ENCODE data around the gene RET. TPM values are rescaled to one million over a fixed set of nuclear protein-coding genes. Genes with fewer than 3 reads are reported as not detected.
A peak's percentile ranks its signal among the peaks of the same experiment; 100 is the strongest.

Gene RET
- total and polyA plus RNA-seq, 7 donors: 1.8 to 6.5 (median 3.9) TPM; not detected in 2

DNA sequence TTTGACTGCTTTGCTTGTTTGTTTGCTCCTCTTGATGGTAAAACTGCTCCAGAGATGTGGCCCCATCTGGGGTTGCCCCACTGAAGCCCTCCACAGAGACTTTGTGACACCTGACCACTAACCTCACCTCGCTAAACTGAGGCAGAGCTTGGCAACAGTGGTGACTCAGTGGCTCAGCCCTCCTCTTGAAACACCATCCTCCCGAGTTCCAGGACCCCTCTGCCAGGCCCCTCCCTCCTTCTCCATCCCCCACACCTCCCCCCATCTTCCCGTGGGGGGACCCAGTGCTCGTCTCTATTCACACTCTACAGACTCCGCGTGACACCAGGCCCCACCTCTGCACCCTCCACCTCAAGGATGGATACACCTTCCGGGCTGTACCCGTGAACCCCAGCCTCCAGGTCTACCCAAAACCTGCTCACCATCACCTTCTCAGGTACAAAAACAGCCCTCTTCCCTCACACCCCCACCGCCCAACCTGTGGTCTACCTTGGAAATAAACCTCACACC is 19.0 kb upstream of the RET start:
- Histone ChIP-seq H3K36me3 (no peaks in the 10 kb centered on the region), H3K27ac (no peak overlapping the region), H3K4me1 (no peaks in the 10 kb centered on the region), H3K9me3 (no peaks in the 10 kb centered on the region), H3K27me3 (no peaks in the 10 kb centered on the region), H3K4me3 (no peak overlapping the region)
- intact Hi-C loops (cut with DNase I): no loop called here
- peak; percentile 54 for DNase-seq
- WGBS, 2 donors: 80 to 83% methylated on average over 9 of the region's 9 CpGs
- no peak for TF ChIP-seq POLR2AphosphoS5 (IDR thresholded peaks at IDR 0.05)
- no peak for TF ChIP-seq EP300 (IDR thresholded peaks at IDR 0.05)
- TF ChIP-seq POLR2A (IDR thresholded peaks at IDR 0.05): no peak
- TF ChIP-seq, protein P1, sequence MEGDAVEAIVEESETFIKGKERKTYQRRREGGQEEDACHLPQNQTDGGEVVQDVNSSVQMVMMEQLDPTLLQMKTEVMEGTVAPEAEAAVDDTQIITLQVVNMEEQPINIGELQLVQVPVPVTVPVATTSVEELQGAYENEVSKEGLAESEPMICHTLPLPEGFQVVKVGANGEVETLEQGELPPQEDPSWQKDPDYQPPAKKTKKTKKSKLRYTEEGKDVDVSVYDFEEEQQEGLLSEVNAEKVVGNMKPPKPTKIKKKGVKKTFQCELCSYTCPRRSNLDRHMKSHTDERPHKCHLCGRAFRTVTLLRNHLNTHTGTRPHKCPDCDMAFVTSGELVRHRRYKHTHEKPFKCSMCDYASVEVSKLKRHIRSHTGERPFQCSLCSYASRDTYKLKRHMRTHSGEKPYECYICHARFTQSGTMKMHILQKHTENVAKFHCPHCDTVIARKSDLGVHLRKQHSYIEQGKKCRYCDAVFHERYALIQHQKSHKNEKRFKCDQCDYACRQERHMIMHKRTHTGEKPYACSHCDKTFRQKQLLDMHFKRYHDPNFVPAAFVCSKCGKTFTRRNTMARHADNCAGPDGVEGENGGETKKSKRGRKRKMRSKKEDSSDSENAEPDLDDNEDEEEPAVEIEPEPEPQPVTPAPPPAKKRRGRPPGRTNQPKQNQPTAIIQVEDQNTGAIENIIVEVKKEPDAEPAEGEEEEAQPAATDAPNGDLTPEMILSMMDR (IDR thresholded peaks at IDR 0.05): no peak

DNA sequence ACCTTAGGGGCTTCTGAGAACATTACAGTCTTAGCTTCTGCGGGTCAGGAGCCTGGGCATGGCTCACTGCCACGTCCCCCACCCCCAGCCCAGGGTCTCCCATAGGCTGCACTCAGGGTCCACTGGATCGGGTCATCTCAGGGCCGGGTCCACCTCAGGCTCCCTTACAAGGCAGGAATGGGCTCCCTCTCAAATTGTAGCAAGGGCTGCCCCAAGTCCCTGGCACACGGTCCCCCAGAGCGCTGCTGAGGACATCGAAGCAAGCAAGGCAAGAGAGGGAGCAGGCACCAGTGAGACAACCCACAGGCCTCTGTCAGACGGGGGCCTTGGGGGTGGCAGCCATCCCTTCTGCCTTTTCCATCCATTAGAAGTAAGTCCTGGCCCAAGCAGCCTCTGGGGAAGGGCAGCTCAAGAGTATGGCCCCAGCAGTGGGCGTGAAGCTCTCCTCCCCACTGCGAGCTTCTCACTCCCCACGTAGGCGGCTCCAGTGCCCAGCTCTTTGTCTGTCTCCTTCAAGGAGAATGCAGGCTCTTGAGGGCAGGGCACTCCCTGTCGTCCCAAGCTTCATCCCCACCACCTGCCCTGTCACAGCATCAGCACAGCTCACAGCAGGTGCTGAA is 18.0 kb upstream of the RET start:
- Histone ChIP-seq H3K27ac (no peak overlapping the region), H3K9me3 (no peaks in the 10 kb centered on the region), H3K27me3 (no peaks in the 10 kb centered on the region), H3K36me3 (no peaks in the 10 kb centered on the region), H3K4me1 (no peaks in the 10 kb centered on the region), H3K4me3 (no peak overlapping the region)
- intact Hi-C loops (cut with DNase I): no loop called here
- no peak for TF ChIP-seq EP300 (IDR thresholded peaks at IDR 0.05)
- TF ChIP-seq POLR2A (IDR thresholded peaks at IDR 0.05): no peak
- TF ChIP-seq, protein P1 (IDR thresholded peaks at IDR 0.05): no peak
- TF ChIP-seq POLR2AphosphoS5 (IDR thresholded peaks at IDR 0.05): no peak
- DNase-seq: no peak
- WGBS, 2 donors: 86 to 88% methylated on average over 13 of the region's 13 CpGs

DNA sequence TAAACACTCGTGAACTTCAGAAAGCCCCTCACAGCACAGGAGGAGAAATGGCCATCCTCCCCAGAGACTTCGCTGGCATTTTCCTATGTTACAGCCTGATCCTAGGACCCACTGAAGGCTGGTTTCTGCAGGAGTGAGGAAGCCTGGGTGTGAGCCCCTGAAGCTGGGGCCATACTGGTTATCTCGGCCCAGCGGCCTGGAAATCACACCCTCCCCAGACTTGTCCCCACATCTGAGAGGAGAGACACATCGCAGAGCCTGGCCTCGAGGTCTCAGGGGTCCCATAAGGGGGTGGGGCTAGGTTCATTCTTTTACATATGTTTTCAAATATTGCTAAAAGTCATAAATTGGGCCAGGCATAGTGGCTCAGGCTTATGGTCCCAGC is 17.5 kb upstream of the RET start:
- Histone ChIP-seq H3K9me3 (no peaks in the 10 kb centered on the region), H3K4me1 (no peaks in the 10 kb centered on the region), H3K27ac (no peak overlapping the region), H3K4me3 (no peak overlapping the region), H3K36me3 (no peaks in the 10 kb centered on the region), H3K27me3 (no peaks in the 10 kb centered on the region)
- TF ChIP-seq, protein P1 (IDR thresholded peaks at IDR 0.05): no peak
- TF ChIP-seq POLR2A (IDR thresholded peaks at IDR 0.05) (no peak), EP300 (IDR thresholded peaks at IDR 0.05) (no peak), POLR2AphosphoS5 (IDR thresholded peaks at IDR 0.05) (no peak)
- 68 to 79% methylated on average over 6 of the region's 6 CpGs for WGBS, 2 donors
- intact Hi-C loops (cut with DNase I): no loop called here
- DNase-seq: no peak

DNA sequence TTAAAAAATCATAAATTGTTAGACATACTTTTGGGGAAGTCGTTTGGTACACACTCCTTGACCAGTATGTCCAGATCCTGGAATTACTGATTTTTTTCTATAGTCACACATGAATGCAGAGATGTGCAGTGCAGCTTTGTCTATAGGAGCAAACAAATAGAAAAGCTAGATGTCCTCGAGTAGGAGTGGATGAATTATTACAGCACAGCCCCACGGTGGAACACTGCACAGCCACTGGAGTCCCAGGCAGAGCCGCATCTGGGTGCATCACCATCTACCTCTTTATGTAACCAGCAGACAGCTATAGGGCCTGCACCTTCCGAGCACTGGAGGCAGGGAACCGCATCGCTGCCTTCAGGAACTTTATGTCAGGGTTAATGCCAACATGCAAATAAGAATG is 17.0 kb upstream of the RET start:
- no peaks in the 10 kb centered on the region for H3K27me3 ChIP-seq
- intact Hi-C loops (cut with DNase I): no loop called here
- no peak for DNase-seq
- H3K4me3 ChIP-seq: no peak overlapping the region
- no peaks in the 10 kb centered on the region for H3K36me3 ChIP-seq
- no peak for TF ChIP-seq POLR2AphosphoS5 (IDR thresholded peaks at IDR 0.05)
- TF ChIP-seq POLR2A (IDR thresholded peaks at IDR 0.05): no peak
- TF ChIP-seq, protein P1 (IDR thresholded peaks at IDR 0.05): no peak
- H3K9me3 ChIP-seq: no peaks in the 10 kb centered on the region
- no peak overlapping the region for H3K27ac ChIP-seq
- 10 to 60% methylated on average over 7 of the region's 7 CpGs for WGBS, 2 donors
- no peaks in the 10 kb centered on the region for H3K4me1 ChIP-seq

DNA sequence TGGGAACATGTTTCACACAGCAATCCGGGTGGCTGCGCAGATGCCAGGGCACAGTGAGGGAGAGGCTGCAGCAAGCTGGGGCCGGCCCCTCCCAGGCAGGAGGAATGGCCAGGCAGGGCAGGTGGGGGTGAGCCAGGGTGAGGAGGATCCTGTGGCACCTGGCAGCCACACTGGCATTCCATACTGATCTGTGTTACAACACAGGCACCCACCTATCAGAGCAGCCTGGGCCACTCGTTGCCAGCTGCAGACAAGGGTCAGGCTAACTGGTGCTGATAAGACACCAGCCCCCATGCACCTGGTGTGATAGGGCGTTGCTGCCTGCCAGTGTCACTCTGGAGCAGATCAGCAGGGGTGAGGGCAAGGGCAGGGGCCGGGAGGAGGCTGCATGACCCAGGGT is 16.6 kb upstream of the RET start:
- intact Hi-C loops (cut with DNase I): no loop called here
- Histone ChIP-seq H3K27ac (no peak overlapping the region), H3K4me1 (no peaks in the 10 kb centered on the region), H3K27me3 (no peaks in the 10 kb centered on the region), H3K36me3 (no peaks in the 10 kb centered on the region), H3K4me3 (no peak overlapping the region), H3K9me3 (no peaks in the 10 kb centered on the region)
- no peak for DNase-seq
- 16 to 64% methylated on average over 6 of the region's 6 CpGs for WGBS, 2 donors
- TF ChIP-seq POLR2AphosphoS5 (IDR thresholded peaks at IDR 0.05) (no peak), EP300 (IDR thresholded peaks at IDR 0.05) (no peak), POLR2A (IDR thresholded peaks at IDR 0.05) (no peak)
- TF ChIP-seq, protein P1 (IDR thresholded peaks at IDR 0.05): no peak

Data from sigmoid colon (tissue), 7 donors.